HG03135 (cell line): ENCODE data around the gene LLPH.
"Not testable (repeated sequence)": the region's sequence is repeated elsewhere in the genome, so short reads cannot be mapped to it uniquely, and the experiment has no call there.

Experiments used
- ATAC-seq: cut with Tn5 transposase; IDR thresholded peaks from one replicate; pipeline ENCODE4 v1.9.1; 2021; ENCODE audit warnings: mild to moderate bottlenecking, moderate library complexity; ENCODE audit not compliant: unreplicated experiment

Gene LLPH

GRCh38 chr12:66130267-66131066, at the start of gene LLPH:
LLPH (minus strand) TSS chr12:66130750; CDS start chr12:66129106, 1,644 bp downstream.
- peak; percentile 96 for ATAC-seq

GRCh38 chr12:66176105-66176900, 45.8 kb upstream of the LLPH start:
- no peak for ATAC-seq

- ATAC-seq = not testable (repeated sequence)
Observed at GRCh38 chr12:66174391-66175325, 44.1 kb upstream of the LLPH start.

GRCh38 chr12:66170606-66171005, 40.1 kb upstream of the LLPH start:
- no peak for ATAC-seq

GRCh38 chr12:66169221-66170170, 38.9 kb upstream of the LLPH start, which contains the start of gene TMBIM4:
TMBIM4 (minus strand) TSS chr12:66169996; CDS start chr12:66169951, 45 bp downstream.
- ATAC-seq = peak; percentile 88

- no peak for ATAC-seq
Observed at GRCh38 chr12:66168410-66168809, 37.9 kb upstream of the LLPH start.

GRCh38 chr12:66166561-66166960, 36.0 kb upstream of the LLPH start:
- ATAC-seq = no peak

GRCh38 chr12:66165141-66165540, 34.6 kb upstream of the LLPH start:
- no peak for ATAC-seq

GRCh38 chr12:66164349-66164821, 33.8 kb upstream of the LLPH start:
- ATAC-seq = no peak

GRCh38 chr12:66163289-66163688, 32.7 kb upstream of the LLPH start:
- ATAC-seq = no peak

- ATAC-seq = no peak
Observed at GRCh38 chr12:66162701-66163100, 32.2 kb upstream of the LLPH start.

- ATAC-seq = no peak
Observed at GRCh38 chr12:66160704-66161103, 30.2 kb upstream of the LLPH start.

- ATAC-seq = no peak
Observed at GRCh38 chr12:66159123-66159522, 28.6 kb upstream of the LLPH start.

GRCh38 chr12:66156654-66157053, 26.1 kb upstream of the LLPH start:
- no peak for ATAC-seq

- ATAC-seq = no peak
Observed at GRCh38 chr12:66154776-66155175, 24.2 kb upstream of the LLPH start.

- no peak for ATAC-seq
Observed at GRCh38 chr12:66152732-66153131, 22.2 kb upstream of the LLPH start.

GRCh38 chr12:66149702-66150398, 19.3 kb upstream of the LLPH start:
- no peak for ATAC-seq

GRCh38 chr12:66144791-66145754, 14.5 kb upstream of the LLPH start:
- ATAC-seq = no peak
